Suppressor macrophage treated with lipopolysaccharide for 1 hour (primary cell): ENCODE data around the gene RRP1B.
"Not testable (repeated sequence)": the region's sequence is repeated elsewhere in the genome, so short reads cannot be mapped to it uniquely, and the experiment has no call there.

ENCODE experiments used
- DNase-seq, 3 donors: peaks; one replicate each; pipeline ENCODE4 v3.0.0-alpha.2; 2020 to 2022

Gene RRP1B

DNA sequence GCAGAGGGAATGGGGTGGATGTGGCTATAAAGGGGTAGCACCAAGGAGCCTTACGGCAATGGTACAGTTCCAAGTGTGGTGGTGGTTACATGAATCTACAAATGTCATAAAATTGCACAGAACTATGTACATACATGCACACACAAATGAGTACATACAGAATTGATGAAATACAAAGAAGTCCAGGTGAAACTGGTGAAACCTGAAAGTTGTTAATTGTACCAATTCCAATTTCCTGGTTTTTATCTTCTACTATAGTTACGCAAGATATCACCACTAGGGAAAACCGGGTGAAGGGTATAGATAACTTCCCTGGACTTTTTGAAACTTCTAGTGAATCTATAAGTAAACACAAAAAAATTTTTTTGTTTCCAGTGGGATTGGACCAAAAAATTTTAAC is 19.0 kb upstream of the RRP1B start:
- DNase-seq: no peak

DNA sequence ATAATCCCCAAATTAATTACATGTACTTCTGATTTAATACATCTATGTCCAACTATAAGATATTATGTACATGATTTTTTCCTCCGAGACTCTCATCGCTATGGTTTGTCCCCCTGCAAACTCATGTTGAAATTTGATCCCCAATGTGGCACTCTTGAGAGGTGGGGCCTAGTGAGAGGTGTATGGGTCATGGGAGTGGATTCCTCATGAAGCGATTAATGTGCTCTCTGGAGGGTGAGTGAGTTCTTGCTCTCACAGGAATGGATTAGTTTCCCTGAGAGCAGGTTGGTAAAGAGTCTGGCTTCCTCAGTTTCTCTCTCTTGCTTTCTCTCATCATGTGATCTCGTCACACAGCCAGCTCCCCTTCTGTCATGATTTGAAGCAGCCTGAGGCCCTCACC is 16.2 kb upstream of the RRP1B start:
- DNase-seq: no peak

DNA sequence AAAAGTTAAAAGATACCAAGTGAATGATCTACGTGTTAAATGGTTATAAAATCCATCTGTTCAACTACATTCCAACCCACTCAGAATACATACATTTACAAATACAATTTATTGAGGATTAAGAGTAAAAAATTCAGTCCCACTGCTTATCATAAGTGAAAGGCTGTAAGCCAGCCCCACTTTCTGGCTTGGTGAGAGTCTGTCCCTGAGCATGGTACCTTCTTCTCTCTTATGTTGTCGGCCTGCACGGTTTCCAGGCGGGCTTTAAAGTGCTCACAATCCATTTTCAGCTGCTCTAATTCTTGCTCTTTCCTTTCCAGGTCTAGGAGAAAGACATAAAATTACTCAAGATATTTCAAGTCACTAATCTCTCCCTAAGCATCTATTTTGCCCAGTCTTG is 15.3 kb upstream of the RRP1B start:
- peak in 1 of 3 donors; percentile 15 for DNase-seq

DNA sequence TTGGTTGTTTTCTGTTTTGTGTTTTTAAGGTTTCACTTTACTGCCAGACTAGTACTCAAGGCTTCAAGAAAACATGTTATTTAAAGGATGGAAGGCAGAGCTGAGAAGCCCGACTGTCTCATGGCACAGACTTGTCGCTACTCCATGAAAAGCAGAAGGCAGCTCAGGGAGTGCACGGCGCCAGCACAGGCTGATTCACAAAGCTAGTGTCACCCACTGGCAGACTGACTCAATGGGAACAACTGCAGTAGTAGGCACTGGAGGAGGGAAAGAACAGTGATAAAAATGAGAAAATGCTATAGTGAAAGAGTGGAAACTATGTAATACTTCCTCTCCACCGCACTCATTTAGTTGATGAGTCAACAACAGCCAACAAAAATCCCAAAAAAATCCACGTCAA is 14.8 kb upstream of the RRP1B start:
- DNase-seq: peak; percentile 81 to 89 (median 84)

DNA sequence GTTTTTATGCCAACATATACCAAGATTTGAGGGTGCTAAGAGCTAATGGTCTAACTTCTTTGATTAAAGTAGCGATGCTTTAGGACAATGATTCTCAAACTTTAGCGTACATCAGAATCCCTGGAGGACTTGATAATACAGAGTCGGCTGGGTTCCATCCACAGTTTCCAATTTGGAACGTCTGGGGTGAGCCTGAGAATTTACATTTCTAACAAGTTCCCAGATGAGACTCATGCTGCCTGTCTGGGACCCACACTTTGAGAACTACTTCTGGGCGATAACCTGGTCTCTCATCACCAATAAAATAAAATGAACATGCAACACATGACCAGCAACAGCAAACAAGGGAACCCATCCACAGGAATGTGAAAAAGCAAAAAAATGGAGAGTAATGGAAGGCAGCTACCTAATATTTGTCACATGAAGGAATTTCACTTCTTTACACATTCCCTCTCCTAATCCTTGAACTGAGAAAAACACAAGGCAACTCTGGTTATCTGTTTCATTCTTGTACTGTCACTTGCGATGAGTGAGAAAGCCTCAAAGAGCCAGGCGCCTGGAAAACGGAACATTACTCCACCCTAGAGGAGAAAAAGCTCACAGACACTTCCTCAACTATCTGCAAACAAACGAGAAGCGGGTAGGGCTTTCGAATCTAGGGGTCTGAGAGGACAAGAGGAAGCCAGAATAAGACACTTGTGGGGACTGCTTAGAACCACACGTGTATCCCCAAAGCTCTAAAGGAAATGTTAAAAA is 14.0 kb upstream of the RRP1B start:
- DNase-seq: peak; percentile 86 to 92 (median 92)

DNA sequence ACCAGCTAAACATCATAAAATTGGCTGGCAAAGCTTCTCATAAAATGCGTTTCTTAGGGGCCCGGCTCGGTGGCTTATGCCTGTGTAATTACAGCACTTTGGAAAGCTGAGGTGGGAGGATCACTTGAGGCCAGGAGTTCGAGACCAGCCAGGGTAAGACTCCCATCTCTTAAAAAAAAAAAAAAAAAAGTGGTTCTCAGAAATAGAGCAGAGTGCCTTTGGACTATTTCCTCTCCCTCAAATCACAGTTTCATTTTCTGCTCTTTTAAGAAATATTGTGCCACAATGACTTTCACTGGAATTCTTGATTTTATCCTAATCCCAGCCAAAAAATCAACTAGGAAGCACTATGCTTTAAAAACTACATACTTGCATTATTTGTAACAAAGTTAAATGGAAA is 13.4 kb upstream of the RRP1B start:
- DNase-seq: peak in 1 of 3 donors; percentile 19

DNA sequence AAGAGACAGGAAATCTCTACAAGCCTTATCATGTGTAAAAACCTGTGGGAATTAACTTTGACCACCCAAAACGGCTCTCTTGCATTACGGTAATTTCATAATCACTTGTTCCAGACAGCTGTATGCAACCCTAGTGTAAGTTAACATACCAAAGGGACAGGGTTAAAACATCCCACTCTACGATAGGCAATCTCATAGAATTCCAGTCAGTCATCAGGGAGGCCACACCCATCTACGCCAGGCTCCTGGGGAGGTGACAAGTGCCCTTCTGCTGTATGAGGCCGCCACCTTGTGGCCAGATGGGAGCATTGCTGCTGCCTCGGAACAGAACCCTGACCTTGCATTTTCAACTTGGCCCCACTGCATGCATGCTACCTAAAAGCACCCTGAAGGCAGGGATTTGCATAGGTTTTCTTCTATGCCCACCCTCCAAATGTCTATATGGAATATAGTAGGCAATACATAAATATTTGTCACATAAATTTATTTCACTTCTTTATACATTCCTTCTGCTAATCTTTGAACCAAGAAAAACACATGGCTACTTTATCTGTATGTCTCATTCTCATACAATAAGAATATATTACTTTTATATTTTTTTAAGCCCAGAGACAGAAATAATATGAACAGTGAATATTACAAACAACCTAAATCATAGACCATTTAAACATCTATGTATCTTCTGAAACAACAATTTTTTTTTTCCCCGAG is 12.7 kb upstream of the RRP1B start:
- peak; percentile 93 to 95 (median 95) for DNase-seq

DNA sequence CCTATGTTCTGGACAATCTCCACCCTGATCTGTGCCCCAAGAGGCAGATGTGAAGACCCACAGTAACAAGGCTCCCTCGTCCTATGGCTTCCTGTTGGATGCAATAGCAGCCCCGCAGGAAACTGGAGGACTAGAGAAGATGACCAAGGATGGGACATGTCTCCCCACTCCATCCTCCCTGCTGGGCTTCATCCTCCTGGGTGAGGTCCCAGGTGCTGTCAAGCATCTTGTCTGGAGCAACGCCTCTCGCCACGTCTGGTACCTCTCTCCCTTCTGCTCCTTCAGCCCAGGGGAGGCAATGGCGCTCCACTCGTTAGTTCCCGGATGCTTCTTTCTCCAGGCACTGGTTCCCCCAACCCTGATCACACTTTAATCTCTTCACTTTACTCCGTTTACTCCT is 11.2 kb upstream of the RRP1B start:
- DNase-seq: no peak

DNA sequence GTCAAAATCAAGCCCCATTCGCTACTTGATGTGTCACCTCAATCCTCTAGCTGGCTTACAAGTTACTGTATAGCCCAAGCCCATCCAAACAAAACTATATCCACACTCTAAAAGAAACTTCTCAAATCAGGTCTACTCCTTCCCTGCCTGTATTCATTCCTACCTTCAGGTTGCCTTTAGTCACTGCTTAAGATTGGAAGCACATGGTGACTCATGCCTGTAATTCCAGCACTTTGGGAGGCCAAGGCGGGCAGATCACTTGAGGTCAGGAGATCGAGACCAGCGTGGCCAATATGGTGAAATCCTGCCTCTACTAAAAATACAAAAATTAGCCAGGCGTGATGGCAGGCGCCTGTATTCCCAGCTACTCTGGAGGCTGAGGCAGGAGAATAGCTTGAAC is 7.4 kb upstream of the RRP1B start:
- DNase-seq: not testable (repeated sequence)

DNA sequence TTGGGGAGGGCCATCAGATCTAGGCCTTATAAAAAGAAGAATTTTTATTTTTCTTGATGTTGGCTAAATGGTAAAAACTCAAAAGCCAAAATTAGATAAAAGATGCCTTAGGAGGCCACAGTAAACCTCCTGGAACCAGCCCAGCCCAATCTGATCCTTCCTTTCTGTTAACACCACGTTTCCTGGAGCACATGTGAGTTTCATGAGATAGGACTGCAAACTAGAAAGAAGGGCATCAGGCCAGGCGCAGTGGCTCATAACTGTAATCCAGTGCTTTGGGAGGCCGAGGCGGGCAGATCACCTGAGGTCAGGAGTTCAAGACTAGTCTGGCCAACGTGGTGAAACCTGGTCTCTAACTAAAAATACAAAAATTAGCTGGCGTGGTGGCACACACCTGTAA is 6.7 kb upstream of the RRP1B start:
- no peak for DNase-seq

DNA sequence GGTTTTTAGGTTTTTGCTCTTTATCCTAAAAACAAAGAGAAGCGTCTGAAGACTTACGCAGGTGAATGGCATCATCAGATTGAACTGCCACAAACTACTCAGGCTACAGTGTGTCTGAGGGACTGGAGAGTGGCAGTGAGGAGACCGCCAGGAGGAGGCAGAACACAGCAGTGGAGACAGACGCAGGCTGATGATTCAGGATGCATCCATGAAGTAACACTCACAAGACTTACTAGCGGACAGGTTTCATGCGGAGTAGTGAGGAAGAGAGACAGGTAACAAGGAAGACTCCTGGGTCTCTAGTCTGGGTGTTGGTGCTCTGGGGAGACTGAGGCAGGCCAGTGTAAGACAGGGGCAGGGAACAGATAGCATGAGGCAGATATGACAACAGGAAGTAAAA is 5.7 kb upstream of the RRP1B start:
- no peak for DNase-seq

DNA sequence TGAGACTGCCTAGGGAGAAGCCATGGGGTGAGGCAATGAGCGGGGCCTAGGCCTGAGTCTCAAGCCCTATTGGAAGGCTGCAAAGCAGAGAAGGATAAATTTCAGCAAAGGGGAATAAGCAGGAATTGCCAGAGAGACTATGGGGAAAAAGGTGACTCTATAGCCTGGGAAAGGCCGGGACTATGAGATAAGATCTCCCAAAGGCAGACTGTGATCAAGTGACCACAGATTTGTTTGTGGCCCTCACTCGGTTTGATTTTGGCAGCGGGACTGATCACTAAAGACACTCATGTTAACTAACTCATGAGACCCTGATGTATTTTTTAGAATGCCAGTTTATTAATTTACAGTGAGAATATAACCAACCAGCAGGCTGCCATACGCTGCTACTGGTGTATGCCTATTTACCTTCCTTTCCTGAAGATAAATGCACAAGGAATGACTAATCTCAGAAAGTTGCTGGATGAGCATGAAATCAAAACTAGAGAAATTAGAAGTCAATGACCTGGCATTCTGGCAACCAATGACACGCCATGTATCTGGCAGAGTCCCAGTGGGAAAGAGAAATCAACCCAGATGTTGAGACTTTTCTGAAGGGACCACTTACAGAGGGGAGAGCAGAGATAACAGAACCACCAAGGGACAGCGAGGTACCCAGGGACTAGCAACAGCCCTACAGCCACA is 4.4 kb upstream of the RRP1B start:
- no peak for DNase-seq

DNA sequence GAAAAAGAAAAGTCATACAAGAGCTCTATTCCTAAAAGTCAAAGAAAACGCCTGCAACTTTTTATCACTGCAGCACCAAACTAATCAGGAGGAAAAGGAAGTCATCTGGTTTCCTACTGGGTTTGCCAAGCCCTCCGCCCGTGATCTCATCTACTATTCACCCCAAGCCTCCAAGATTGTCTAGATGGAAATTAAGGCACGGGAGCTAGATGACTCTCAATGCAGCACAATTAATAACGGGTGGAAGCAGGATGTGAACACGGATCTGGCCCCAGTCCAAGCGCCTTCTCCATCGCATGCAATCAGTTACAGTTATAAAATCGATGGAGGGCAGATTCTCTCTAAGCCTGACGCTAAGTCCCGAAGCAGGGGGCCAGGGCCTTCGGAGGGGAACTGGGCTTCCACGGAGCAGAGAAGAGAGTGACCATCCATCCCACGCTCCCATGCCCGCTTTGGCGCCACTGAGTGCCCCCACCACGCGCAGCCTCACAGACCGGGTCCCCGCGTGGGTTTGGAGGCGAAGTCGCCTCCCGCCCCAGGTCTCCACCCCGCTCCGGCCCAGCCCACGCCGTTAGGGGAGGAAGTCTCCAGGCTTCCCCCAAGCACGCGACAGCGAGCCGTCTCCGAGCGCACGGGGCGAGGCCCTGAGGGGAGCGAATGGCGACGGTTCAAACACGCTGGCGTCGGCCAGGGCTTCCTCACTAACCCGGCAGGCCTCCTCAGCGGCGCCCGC is 1.8 kb upstream of the RRP1B start:
- DNase-seq: peak in 2 of 3 donors; percentile 25 to 45

DNA sequence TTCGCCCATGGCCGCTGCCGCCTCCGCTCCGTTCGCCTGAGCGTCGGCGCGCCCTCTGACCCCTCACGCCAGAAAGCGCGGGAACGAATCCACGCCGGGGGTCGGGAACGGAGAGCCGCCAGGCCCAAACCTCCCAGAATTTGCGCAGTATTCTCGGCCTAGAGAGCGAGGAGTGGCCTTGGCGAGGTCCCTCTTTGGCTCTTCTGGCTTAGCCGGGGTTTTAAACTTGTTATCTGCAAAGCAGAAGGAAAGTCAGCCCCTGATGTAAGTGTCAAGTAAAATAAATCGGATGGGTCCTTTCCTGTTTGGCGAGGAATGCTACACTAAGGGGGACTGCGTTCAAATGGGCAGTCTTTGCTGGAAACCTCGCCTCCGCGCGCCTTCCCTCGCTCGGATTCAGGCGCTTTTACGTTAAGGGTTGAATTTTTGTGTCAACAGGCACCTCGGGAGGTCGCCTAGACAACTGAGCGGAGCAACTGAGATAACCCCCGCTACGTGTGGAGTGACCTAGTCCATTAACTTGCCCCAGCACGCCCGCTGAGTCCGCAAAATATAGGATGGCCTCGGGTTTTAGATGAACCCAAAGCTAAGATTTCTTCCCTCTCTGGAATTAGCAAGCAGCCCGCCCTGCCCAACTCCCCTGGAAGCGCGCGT is 1.1 kb upstream of the RRP1B start:
- DNase-seq: no peak

DNA sequence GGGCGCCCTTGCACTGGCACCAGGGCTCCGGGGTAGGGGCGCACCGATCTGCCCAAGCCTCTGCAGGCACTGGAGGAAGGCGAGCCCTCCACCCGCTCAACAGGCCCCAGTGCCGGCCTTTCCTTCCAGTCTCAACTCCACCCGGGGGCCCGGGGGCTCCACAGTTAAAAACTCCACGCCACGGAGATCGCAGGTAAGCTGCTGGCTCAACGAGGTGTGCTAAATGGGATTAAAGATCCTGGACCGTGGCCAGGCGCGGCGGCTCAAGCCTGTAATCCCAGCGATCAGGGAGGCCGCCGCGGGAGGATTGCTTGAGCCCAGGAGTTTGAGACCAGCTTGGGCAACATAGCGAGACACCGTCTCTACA is 608 bp upstream of the RRP1B start:
- no peak for DNase-seq

DNA sequence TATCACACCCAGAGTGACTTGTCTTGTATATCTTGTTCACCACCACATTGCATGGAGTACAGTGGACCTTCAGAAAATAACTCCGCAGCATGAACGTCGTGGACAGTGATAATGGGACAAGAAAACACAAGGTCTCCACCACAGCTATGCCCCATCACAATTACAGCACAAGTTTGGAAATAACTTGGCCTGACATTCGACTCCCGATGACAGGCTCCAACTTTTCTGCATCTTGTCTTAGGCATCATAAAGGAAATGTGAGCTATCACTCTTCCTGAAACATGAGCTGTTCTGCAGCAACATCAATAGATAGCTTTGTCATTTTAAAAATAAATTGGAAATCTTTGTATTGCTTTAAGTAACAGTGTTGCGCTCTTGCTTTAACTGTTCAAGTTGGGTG is 2.9 kb downstream of the RRP1B start:
- no peak for DNase-seq

DNA sequence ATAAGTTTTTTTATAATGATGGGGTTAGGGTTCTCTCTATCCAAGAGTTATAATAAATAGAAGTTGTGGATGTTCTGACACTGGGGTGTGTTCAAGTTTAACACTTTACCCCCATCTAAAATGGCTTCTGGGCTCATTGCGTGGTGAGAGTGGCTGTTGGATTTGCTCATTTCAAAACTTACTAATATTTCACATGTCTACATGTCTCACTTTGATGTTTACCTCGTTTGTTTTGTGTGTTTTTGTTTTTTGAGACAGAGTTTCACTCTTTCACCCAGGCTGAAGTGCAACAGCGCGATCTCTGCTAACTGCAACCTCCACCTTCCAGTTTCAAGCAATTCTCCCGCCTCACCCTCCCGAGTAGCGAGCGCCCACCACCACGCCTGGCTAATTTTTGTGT is 3.7 kb downstream of the RRP1B start:
- no peak for DNase-seq

DNA sequence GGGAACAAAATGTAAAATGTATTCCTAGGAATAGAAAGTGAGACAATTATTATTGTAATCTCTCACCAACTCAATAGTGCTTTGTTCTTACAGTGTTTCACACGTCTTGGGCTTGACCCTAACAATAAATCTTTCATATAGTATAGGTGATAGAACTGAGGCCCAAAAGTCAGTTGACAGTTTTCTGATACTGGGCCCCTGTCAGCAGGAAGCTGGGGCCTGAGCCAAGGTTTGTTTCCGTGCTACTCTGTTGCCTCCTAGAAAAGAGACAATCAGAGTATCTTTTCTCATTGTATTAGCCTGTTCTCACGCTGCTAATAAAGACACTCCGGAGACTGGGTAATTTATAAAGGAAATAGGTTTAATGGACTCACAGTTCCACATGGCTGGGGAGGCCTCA is 5.0 kb downstream of the RRP1B start:
- DNase-seq: peak in 1 of 3 donors; percentile 10

DNA sequence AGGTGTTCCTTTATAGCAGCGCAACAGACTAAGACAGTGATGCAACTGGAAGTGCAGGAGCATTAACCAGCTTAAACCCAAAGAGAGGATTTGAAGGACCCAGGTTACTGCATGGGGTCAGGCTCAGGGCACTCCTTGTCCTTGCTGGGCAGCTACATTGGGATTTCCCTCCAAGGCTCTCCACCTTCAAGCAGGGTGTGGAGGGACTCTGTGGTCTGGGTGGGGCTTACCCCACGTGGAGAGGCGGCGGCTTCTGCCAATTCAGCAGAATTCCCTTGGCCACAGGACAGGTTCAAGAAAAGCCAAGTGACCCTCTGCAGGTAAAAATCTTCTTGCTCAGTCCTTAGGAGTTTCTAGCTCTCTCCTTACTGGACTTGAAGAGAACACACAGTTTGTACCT is 6.5 kb downstream of the RRP1B start:
- DNase-seq: peak in 1 of 3 donors; percentile 9

DNA sequence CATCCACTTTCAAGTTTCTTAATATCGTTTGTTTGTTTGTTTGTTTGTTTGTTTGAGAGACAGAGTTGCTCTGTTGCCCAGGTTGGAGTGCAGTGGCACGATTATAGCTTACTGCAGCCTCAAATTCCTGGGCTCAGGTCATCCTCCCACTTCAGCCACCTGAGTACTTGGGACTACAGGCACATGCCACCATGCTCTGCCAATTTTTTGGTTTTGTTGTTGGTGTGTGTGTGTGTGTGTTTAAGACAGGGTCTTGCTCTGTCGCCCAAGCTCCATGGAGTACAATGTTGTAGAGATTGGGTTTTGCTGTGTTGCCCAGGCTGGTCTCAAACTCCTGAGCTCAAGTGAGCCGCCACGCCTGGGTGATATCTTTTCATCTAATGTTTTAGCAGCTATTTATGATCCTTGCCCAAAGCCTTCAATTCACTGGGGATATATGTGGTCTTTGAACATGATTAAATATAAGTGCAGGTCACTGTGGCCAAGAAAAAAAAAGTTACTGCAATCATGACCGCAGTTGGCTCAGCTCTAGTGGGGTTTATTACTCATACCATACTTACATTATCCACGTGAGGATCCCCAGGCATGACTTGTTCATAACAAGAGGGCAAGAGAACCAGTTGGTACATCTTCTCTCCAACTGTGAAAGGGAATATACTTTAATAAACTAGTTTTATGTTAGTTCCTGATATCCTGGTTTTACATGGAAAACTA is 8.0 kb downstream of the RRP1B start:
- DNase-seq: peak in 2 of 3 donors; percentile 13 to 23

DNA sequence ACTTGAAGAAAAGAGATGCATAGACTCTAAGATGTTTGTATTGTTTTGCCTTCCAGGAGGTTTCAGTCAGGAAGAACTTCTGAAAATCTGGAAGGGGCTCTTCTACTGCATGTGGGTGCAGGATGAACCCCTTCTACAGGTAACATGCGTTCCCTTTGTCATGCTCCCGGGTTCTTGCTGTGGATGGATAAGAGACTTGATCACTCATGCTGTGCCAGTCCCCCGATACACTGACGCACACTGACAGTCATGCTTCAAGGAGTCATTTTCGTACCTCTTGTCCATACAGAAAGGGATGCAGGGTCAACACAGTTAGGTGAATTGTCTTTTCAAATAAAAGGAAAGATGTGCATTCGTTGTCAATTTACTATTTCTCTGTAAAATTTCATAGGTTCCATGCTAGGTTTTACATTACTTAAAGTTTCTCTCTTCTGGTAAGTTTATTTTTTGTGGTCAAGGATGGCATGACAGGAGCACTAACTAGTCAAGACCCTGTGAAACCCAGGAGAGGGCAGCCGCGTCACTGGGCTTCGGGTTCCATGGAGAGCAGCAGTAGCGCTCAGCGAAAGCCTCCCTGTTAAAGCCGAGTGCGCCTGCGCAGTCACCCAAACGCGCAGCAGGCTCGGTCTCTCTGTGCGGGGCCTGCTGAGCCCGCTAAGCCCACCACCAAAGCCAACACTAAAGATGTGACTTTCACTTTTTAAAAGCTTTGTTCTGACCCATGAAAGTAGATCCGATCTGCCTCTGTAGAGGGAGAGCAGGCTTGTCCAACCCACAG is 10.7 kb downstream of the RRP1B start:
- no peak for DNase-seq
